Right lung (tissue), 5 donors: Measurements from ENCODE around the gene SPATA33. TPM values are rescaled to one million over a fixed set of nuclear protein-coding genes. Genes with fewer than 3 reads are reported as not detected.
"Not testable (repeated sequence)": the region's sequence is repeated elsewhere in the genome, so short reads cannot be mapped to it uniquely, and the experiment has no call there.

Experiments
- DNase-seq, 2 donors: peaks; one replicate each; pipeline ENCODE4 v3.0.0-alpha.2; 2013
- polyA plus RNA-seq, 5 donors: library from polyadenylated mRNA; unstranded; fragments of 120-200 nt; gene quantifications; one replicate each; pipeline versions ENCODE4 v1.2.1 to v1.2.3, GENCODE V29; 2013; ENCODE audit warnings: inconsistent platforms in 1 of 5, low replicate concordance in 1 of 5; ENCODE audit not compliant: insufficient read length in 5 of 5, insufficient read depth in 1 of 5

Gene SPATA33
- polyA plus RNA-seq, 5 donors, result 12.3 to 16.1 (median 14.2) TPM

- no peak for DNase-seq
Measured at GRCh38 chr16:89693289-89693731, 35.7 kb downstream of the SPATA33 start.

DNA sequence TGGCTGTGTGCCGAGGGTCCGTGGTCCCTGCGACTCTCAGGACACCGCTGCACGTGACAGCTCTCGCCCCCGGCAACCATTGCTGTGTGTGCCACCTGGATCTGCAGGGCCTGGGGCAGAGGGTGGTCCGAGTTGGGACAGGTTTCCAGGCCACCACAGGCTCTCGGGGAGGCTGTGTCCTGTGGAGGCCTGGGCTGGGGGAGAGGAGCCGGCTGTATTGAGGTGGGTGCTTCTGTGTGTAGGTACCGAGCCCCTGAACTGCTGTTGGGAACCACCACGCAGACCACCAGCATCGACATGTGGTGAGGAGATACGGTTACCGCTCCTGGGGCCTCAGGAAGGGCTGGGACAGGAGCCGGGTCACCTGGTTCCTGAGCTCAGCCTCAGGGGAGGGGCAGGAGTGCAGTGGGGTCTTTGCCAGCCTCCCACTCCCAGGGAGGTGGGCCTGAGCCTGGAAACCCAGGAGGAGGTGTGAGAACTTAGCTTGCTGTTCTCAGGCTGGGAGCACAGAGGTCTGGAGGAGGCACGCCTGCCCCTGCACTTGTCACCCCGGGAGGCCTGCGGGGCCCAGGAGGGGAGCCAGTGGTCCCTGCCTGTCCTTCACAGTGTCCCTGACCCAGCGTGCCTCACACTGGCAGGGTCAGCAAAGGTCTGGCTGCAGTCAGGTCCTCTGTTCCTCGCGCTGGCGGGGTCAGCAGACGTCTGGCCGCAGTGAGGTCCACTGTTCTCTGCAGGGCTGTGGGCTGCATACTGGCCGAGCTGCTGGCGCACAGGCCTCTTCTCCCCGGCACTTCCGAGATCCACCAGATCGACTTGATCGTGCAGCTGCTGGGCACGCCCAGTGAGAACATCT lies 36.5 kb downstream of the SPATA33 start:
- DNase-seq, result no peak

- DNase-seq, result not testable (repeated sequence)
Measured at GRCh38 chr16:89694784-89695085, 37.1 kb downstream of the SPATA33 start.

- DNase-seq, result no peak
Measured at GRCh38 chr16:89695086-89695874, 37.6 kb downstream of the SPATA33 start.

- no peak for DNase-seq
Measured at GRCh38 chr16:89695875-89696669, 38.4 kb downstream of the SPATA33 start.

- no peak for DNase-seq
Measured at GRCh38 chr16:89696670-89697128, 39.1 kb downstream of the SPATA33 start.

GRCh38 chr16:89697161-89697615 lies 39.6 kb downstream of the SPATA33 start:
- no peak for DNase-seq

- DNase-seq, result no peak
Measured at GRCh38 chr16:89697616-89698331, 40.1 kb downstream of the SPATA33 start.

- not testable (repeated sequence) for DNase-seq
Measured at GRCh38 chr16:89698717-89699116, 41.1 kb downstream of the SPATA33 start.

DNA sequence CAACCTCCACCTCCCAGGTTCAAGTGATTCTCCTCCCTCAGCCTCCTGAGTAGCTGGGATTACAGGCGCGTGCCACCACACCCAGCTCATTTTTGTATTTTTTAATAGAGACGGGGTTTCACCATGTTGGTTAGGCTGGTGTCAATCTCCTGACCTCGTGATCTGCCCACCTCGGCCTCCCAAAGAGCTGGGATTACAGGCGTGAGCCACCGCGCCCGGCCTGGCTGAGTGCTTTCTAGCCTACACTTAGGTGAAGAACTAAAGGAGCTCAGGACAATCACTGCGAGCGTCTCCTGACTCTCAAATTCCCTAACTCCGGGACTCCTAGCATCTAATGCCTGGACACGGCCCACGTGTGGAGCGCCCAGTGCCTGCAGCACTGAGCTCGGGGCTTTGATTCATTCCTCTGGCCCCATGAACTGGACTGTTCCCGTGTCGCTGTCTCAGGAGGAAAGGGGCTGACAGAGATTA lies 42.0 kb downstream of the SPATA33 start:
- not testable (repeated sequence) for DNase-seq

- peak; percentile 98 for DNase-seq
Measured at GRCh38 chr16:89700100-89700648, 42.5 kb downstream of the SPATA33 start.

- DNase-seq, result peak in 1 of 2 donors; percentile 52
Measured at GRCh38 chr16:89700649-89701424, 43.2 kb downstream of the SPATA33 start.

DNA sequence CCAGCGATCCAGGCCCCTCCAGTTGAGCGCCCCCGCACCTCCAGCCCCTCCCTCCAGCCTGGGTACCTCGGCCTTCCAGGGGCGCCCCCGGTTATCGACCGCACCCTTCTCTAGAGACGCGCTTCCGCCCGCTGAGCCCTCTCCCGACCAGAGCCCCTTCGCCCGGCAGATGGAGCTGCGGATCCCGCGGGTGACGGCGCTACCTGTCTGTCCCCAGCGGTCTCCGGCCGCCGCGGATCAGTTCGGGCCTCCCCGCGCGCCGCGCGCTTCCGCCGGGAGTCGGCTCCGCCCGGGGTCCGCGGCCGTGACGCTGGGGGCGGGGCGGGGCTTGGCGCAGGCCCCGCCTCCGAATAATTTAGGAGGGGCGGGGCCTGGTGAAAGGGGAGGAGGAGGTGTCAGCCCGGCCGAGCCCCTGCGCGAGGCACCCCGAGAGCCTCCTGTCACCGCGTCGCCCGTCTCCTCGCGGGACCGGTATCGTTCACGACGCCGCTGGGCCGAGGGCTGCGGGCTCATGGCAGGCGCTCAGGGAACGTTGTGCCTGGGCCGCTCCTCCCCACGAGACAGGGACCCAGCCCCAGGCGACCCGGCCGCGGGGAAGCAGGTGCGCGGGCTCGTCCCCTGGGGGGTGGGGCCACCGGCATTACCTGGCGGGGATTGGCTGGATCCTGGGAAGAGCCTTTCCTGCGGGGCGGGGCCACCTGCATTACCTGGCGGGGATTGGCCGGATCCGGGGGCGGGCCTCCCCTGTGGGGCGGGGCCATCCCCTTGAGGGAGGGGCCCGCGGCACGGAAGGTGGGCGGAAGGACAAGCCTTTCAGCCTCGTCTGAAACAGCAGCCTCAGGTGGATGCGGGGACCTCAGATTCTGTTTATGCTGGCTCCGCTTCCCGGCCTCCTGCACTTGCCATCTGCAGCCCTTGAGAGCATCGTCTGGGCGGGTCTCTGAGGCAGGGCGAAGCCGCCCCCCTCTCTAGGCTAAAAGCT lies 44.1 kb downstream of the SPATA33 start, which contains the start of gene SPATA2L:
Gene SPATA2L, minus strand, starts transcription at position 281 of the 982 bp plus-strand sequence. CDS start 473 bp downstream, outside the sequence.
- DNase-seq, result peak; percentile 85 to 87

- DNase-seq, result no peak
Measured at GRCh38 chr16:89704281-89704680, 46.6 kb downstream of the SPATA33 start.

GRCh38 chr16:89705006-89705405 lies 47.4 kb downstream of the SPATA33 start:
- no peak for DNase-seq

DNA sequence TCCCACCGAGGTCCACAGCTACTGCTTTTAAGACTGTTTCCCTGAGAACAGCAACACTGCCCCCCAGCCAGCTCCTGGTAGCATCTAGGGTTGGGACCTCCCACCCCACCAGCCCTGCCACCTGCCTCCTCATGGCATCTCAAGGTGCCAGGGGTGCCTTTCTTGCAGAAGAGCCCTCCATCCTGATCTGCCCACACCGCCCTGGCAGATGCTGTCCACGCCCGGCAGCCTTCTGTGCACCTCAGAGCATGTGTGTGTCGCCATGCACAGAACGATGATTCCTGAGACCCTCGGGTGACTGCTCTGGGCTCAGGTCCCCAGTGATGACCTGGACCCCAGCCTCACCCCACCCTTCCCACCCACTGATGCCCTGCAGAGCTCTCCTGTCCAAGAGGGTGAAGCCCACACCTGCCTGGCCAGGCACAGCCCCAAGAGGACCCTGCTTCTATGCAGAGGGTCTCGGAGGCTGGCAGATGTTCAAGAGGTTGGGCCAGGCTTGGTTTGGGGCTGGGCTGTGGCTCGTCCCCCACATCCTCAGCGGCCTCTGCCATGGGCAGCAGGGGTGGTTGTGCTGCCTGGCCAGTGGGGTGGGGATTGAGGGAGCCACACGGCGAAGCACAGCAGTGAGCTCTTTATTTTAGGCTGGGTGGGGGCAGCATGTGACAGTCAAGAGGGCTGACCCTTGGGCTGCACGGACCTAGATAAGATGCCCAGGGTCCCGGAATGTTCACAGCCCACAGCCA lies 49.1 kb downstream of the SPATA33 start:
- no peak for DNase-seq

DNA sequence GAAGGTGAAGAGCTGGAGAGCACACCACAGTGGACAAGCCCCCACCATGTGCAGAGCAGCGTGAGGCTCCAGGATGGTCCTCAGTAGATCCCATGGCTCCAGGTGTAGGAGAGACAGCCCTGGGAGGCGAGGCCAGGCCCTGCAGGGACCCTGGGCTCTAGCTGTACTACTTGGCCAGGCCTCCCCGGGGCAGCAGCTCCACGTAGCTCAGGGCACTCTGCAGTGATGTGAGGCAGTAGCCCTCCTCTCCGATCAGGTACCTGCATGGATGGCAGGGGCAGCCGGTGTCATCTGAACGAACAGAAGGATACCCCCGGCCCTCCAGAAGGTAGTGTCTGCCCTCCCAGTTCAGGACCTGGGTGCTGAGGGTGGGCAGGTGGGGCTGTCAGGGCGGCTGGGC lies 50.1 kb downstream of the SPATA33 start:
- DNase-seq, result no peak

DNA sequence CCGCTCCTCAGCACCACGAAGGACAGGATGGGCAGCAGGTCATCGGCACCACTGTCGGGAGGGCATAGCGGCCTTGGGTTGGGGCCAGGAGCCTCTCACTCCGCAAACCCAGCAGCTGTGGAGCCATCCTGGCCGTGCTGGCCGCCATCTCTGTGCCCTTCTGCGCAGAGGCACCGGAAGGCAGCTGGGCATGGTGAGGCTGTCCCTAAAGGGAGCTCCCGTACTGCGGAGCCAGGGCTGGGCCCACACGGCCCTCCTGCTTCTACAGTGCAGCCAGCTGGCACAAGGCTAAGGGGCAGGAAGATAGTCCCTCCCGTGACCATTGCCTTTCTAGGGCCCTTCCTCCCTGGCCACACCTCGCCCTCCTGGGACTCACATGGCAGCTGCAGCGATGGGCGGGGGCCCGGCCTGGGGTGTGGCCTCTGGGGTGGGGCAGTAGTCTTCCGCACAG lies 50.9 kb downstream of the SPATA33 start:
- DNase-seq, result no peak
